Stimulated activated CD4-positive, alpha-beta T cell treated with anti-CD3 and anti-CD28 coated beads, Interleukin-1b, Interleukin-23, amount 100 ng/mL, for 1 hour (primary cell): ENCODE measurements around the gene C17orf78.
"Not testable (repeated sequence)": the region's sequence is repeated elsewhere in the genome, so short reads cannot be mapped to it uniquely, and the experiment has no call there.

ENCODE experiments used
- DNase-seq, 2 donors: peaks; one replicate each; pipeline ENCODE4 v3.0.0-alpha.2; 2020; ENCODE audit warnings: low read depth in 2 of 2

C17orf78 gene

GRCh38 chr17:37375706-37376105 is at the start of gene C17orf78:
Gene C17orf78 (plus strand): TSS chr17:37375985. CDS start chr17:37376093, 108 bp downstream.
- DNase-seq = no peak

GRCh38 chr17:37327341-37328090 is 48.3 kb upstream of the C17orf78 start:
- DNase-seq = no peak

- DNase-seq = no peak
Observed at GRCh38 chr17:37338847-37339246, 36.9 kb upstream of the C17orf78 start.

- no peak for DNase-seq
Observed at GRCh38 chr17:37339321-37339720, 36.5 kb upstream of the C17orf78 start.

- no peak for DNase-seq
Observed at GRCh38 chr17:37340804-37341203, 35.0 kb upstream of the C17orf78 start.

- no peak for DNase-seq
Observed at GRCh38 chr17:37342589-37342988, 33.2 kb upstream of the C17orf78 start.

- no peak for DNase-seq
Observed at GRCh38 chr17:37344519-37344918, 31.3 kb upstream of the C17orf78 start.

- DNase-seq = not testable (repeated sequence)
Observed at GRCh38 chr17:37346863-37347402, 28.9 kb upstream of the C17orf78 start.

GRCh38 chr17:37356796-37357569 is 18.8 kb upstream of the C17orf78 start:
- not testable (repeated sequence) for DNase-seq

GRCh38 chr17:37358098-37358829 is 17.5 kb upstream of the C17orf78 start:
- DNase-seq = peak in 1 of 2 donors; percentile 16

- DNase-seq = peak; percentile 59 to 78
Observed at GRCh38 chr17:37358830-37359681, 16.7 kb upstream of the C17orf78 start.

- no peak for DNase-seq
Observed at GRCh38 chr17:37359682-37360188, 16.1 kb upstream of the C17orf78 start.

GRCh38 chr17:37360632-37361031 is 15.2 kb upstream of the C17orf78 start:
- DNase-seq = no peak

GRCh38 chr17:37361543-37361942 is 14.2 kb upstream of the C17orf78 start:
- DNase-seq = no peak

- DNase-seq = no peak
Observed at GRCh38 chr17:37365589-37365988, 10.2 kb upstream of the C17orf78 start.

- no peak for DNase-seq
Observed at GRCh38 chr17:37368577-37368976, 7.2 kb upstream of the C17orf78 start.

GRCh38 chr17:37373530-37374159 is 2.1 kb upstream of the C17orf78 start:
- DNase-seq = peak; percentile 19 to 34

GRCh38 chr17:37382056-37382455 is 6.3 kb downstream of the C17orf78 start:
- no peak for DNase-seq

- no peak for DNase-seq
Observed at GRCh38 chr17:37384560-37385149, 8.9 kb downstream of the C17orf78 start.

- no peak for DNase-seq
Observed at GRCh38 chr17:37385474-37385990, 9.7 kb downstream of the C17orf78 start.
